IMR-90 (cell line): ENCODE results near the gene ITPR2. TPM values are rescaled to one million over a fixed set of nuclear protein-coding genes. Genes with fewer than 3 reads are reported as not detected.
A peak's percentile ranks its signal among the peaks of the same experiment; 100 is the strongest.

Experiments
- ATAC-seq: fragments of 200-7000 bp; cut with Tn5 transposase; 2 replicates; pipeline ENCODE4 v1.9.1; 2020; ENCODE audit warnings: low read depth, mild to moderate bottlenecking, moderate library complexity
- BruUV-seq: library from RNA; stranded (reverse); fragments of 400-500 nt; replicated peaks from 2 replicates; lab custom pipeline; 2021; lab: Mats Ljungman, UMichigan
- CTCF ChIA-PET: fragments of 300-600 bp; formaldehyde crosslinking; extraction: SDS; loops from one replicate; lab custom pipeline; 2021; ENCODE audit warnings: antibody characterized with exemption; lab: Yijun Ruan, JAX
- POLR2A ChIA-PET: fragments of 300-600 bp; sonication (Branson Sonifier 250); formaldehyde crosslinking; loops from one replicate; lab custom pipeline; 2022; ENCODE audit warnings: antibody characterized with exemption; ENCODE audit not compliant: unreplicated experiment; lab: Charles Lee
- DNase-seq: peaks from one replicate; pipeline ENCODE4 v3.0.0; 2013
- H2AFZ ChIP-seq: replicated peaks from 2 replicates; pipeline ENCODE3; 2013; ENCODE audit warnings: low read length, mild to moderate bottlenecking; ENCODE audit not compliant: poor library complexity
- H2AK5ac ChIP-seq: 2 replicates; pipeline ENCODE4 v1.6.1; 2013; ENCODE audit warnings: low read depth, low read length, inconsistent platforms
- H2AK9ac ChIP-seq: replicated peaks from 2 replicates; pipeline ENCODE3; 2013; ENCODE audit warnings: mild to moderate bottlenecking, low read depth, low read length, moderate library complexity; ENCODE audit not compliant: poor library complexity
- H2BK120ac ChIP-seq: 2 replicates; pipeline ENCODE4 v1.6.1; 2013; ENCODE audit warnings: low read depth, low read length, inconsistent platforms
- H2BK15ac ChIP-seq: 3 replicates; pipeline ENCODE4 v1.6.1; 2013; ENCODE audit warnings: low read depth, low read length, inconsistent platforms
- H2BK20ac ChIP-seq: 2 replicates; pipeline ENCODE4 v1.6.1; 2013; ENCODE audit warnings: low read depth, mild to moderate bottlenecking, inconsistent platforms, low read length, moderate library complexity
- H2BK5ac ChIP-seq: 2 replicates; pipeline ENCODE4 v1.6.1; 2013; ENCODE audit warnings: mild to moderate bottlenecking, low read depth, low read length, inconsistent platforms; ENCODE audit not compliant: poor library complexity, severe bottlenecking
- H3K14ac ChIP-seq: replicated peaks from 2 replicates; pipeline ENCODE4 v1.6.1; 2013; ENCODE audit warnings: low read depth, low read length, inconsistent platforms
- H3K18ac ChIP-seq: 2 replicates; pipeline ENCODE4 v1.6.1; 2013; ENCODE audit warnings: low read depth, low read length, control low read depth
- H3K23ac ChIP-seq: 2 replicates; pipeline ENCODE4 v1.6.1; 2013; ENCODE audit warnings: low read depth, low read length, inconsistent platforms
- H3K27ac ChIP-seq: 2 replicates; pipeline ENCODE4 v1.5.1; 2013; ENCODE audit warnings: mild to moderate bottlenecking, control low read depth, low read length; ENCODE audit not compliant: insufficient read depth
- H3K27me3 ChIP-seq: 2 replicates; pipeline ENCODE4 v1.6.1; 2013; ENCODE audit warnings: low read length; ENCODE audit not compliant: control insufficient read depth, insufficient read depth
- H3K36me3 ChIP-seq: 2 replicates; pipeline ENCODE4 v1.6.1; 2013; ENCODE audit warnings: low read length, mixed read lengths; ENCODE audit not compliant: control insufficient read depth, insufficient read depth
- H3K4ac ChIP-seq: 2 replicates; pipeline ENCODE4 v1.6.1; 2013; ENCODE audit warnings: low read depth, low read length, inconsistent platforms
- H3K4me1 ChIP-seq: 2 replicates; pipeline ENCODE4 v1.6.1; 2013; ENCODE audit warnings: low read length, mixed read lengths; ENCODE audit not compliant: control insufficient read depth, insufficient read depth
- H3K4me2 ChIP-seq: 2 replicates; pipeline ENCODE4 v1.6.1; 2013; ENCODE audit warnings: low read depth, mild to moderate bottlenecking, control low read depth, low read length, moderate library complexity
- H3K4me3 ChIP-seq: 2 replicates; pipeline ENCODE4 v1.5.1; 2013; ENCODE audit warnings: low read depth, mild to moderate bottlenecking, control low read depth, low read length, moderate library complexity; ENCODE audit not compliant: insufficient read depth
- H3K56ac ChIP-seq: 2 replicates; pipeline ENCODE4 v1.6.1; 2013; ENCODE audit warnings: low read length, inconsistent platforms; ENCODE audit not compliant: insufficient read depth; ENCODE audit errors: extremely low read depth
- H3K79me1 ChIP-seq, 2 experiments: 2 replicates each; pipeline ENCODE4 v1.6.1; 2013; ENCODE audit warnings: low read length in 2 of 2, inconsistent platforms in 1 of 2, low read depth in 1 of 2
- H3K9ac ChIP-seq: 2 replicates; pipeline ENCODE4 v1.6.1; 2013; ENCODE audit warnings: low read depth, low read length, control low read depth
- H3K9me1 ChIP-seq: 2 replicates; pipeline ENCODE4 v1.6.1; 2013; ENCODE audit warnings: low read length, inconsistent platforms; ENCODE audit not compliant: insufficient read depth
- H3K9me3 ChIP-seq: 2 replicates; pipeline ENCODE4 v1.6.1; 2013; ENCODE audit warnings: low read length; ENCODE audit not compliant: control insufficient read depth, insufficient read depth
- H4K20me1 ChIP-seq: 2 replicates; pipeline ENCODE4 v1.6.1; 2013; ENCODE audit warnings: low read length, inconsistent platforms; ENCODE audit not compliant: insufficient read depth
- H4K5ac ChIP-seq: 2 replicates; pipeline ENCODE4 v1.6.1; 2013; ENCODE audit warnings: mild to moderate bottlenecking, low read depth, low read length, control low read depth
- H4K8ac ChIP-seq, 2 experiments: 2 replicates each; pipeline ENCODE4 v1.6.1; 2013; ENCODE audit warnings: low read depth in 2 of 2, low read length in 2 of 2, control low read depth in 1 of 2, inconsistent platforms in 1 of 2
- H4K91ac ChIP-seq: 2 replicates; pipeline ENCODE4 v1.6.1; 2013; ENCODE audit warnings: low read depth, low read length, inconsistent platforms; ENCODE audit not compliant: insufficient read depth
- BHLHE40 ChIP-seq: fragments of 150-350 bp; IDR thresholded peaks from 2 replicates; pipeline ENCODE4 v1.6.1; 2016; ENCODE audit warnings: mild to moderate bottlenecking, low read depth, low read length
- CEBPB ChIP-seq: IDR thresholded peaks from 2 replicates; pipeline ENCODE4 v1.6.1; 2012; ENCODE audit warnings: low read depth, low read length, improper control_type of control experiment
- MAZ ChIP-seq: IDR thresholded peaks from 2 replicates; pipeline ENCODE4 v1.6.1; 2012; ENCODE audit warnings: low read depth, mild to moderate bottlenecking, low read length, improper control_type of control experiment, moderate library complexity, borderline replicate concordance
- MXI1 ChIP-seq: IDR thresholded peaks from 2 replicates; pipeline ENCODE4 v1.6.1; 2012; ENCODE audit warnings: low read depth, mild to moderate bottlenecking, low read length, moderate library complexity, borderline replicate concordance
- RFX5 ChIP-seq: IDR thresholded peaks from 2 replicates; pipeline ENCODE4 v1.8.0; 2012; ENCODE audit warnings: low read depth, mild to moderate bottlenecking, low read length, moderate library complexity
- WGBS, 2 experiments: methylation state at CpG; one replicate each; pipeline versions ENCODE4 v1.1.5 to v1.1.7; 2013; ENCODE audit warnings: missing lambda C conversion rate in 2 of 2; ENCODE audit not compliant: insufficient read length in 1 of 2; ENCODE audit errors: extremely low coverage in 2 of 2; 5-methylcytosine and 5-hydroxymethylcytosine counted together
- dilution Hi-C: fragments of 300-500 bp; cut with HindIII; formaldehyde crosslinking; loops from one replicate; pipeline ENCODE4 v1.14.3; 2018; ENCODE audit warnings: low sequenced_read_pairs; ENCODE audit not compliant: unreplicated experiment
- in situ Hi-C: fragments of 300-500 bp; cut with MboI; formaldehyde crosslinking; loops from 3 replicates; pipeline ENCODE4 v1.14.3; 2019; ENCODE audit warnings: low sequenced_read_pairs, inconsistent platforms, mixed read lengths
- intact Hi-C: fragments of 100-400 bp; cut with micrococcal nuclease; formaldehyde crosslinking; loops from 2 replicates; pipeline ENCODE4 v1.10.0; 2022
- polyA plus RNA-seq, 3 experiments: library from polyadenylated mRNA; depleted of rRNA; stranded (reverse); fragments of >200 nt; gene quantifications; 2 replicates each; pipeline ENCODE4 v1.2.3, GENCODE V29; 2012; ENCODE audit warnings: low replicate concordance in 1 of 3
- total RNA-seq: library from RNA; depleted of rRNA; stranded (reverse); fragments of >200 nt; gene quantifications from 2 replicates; pipeline ENCODE4 v1.2.3, GENCODE V29; 2012

The ITPR2 gene
- total and polyA plus RNA-seq, 2 of the 4 experiments (the other 2 are of a cell fraction), result 1.2 to 9.0 TPM

GRCh38 chr12:26595806-26596205 is 237.2 kb downstream of the ITPR2 start:
- no peaks in the 10 kb centered on the region for H3K79me1 ChIP-seq
- H3K36me3 ChIP-seq, result 0 out of 2 replicates have a peak, but pooled peaks cover 2% of the 10 kb centered on the region
- H3K27ac ChIP-seq, result no peak overlapping the region
- dilution Hi-C loops (no loop called here), intact Hi-C loops (no loop called here), in situ Hi-C loops (no loop called here)
- H4K20me1 ChIP-seq, result no peaks in the 10 kb centered on the region
- H2AFZ ChIP-seq, result no peak overlapping the region
- no peaks in the 10 kb centered on the region; the same call in 1 of the 2 replicates for H3K9me1 ChIP-seq
- H3K4ac ChIP-seq, result no peak overlapping the region
- no peak overlapping the region for H3K23ac ChIP-seq
- TF ChIP-seq CEBPB (no peak), MXI1 (no peak), MAZ (no peak), BHLHE40 (no peak), RFX5 (no peak)
- no CpG with 5 or more reads among the region's 1 CpG for WGBS, 2 experiments
- no peak overlapping the region for H4K5ac ChIP-seq
- no peak overlapping the region for H3K4me3 ChIP-seq
- no peak overlapping the region for H2BK15ac ChIP-seq
- ChIA-PET CTCF (interaction anchor here (0.5 kb wide), 1 partner anchor 18 kb away, joined by 3 read pairs; no protein-coding TSS in a partner anchor), POLR2A (no interaction called here)
- H2AK9ac ChIP-seq, result no peak overlapping the region
- H4K8ac ChIP-seq, result no peak overlapping the region
- DNase-seq, result peak; percentile 19
- no peak overlapping the region for H2BK120ac ChIP-seq
- no peak overlapping the region for H3K18ac ChIP-seq
- BruUV-seq, result no TSS peak
- H3K9ac ChIP-seq, result no peak overlapping the region
- H3K9me3 ChIP-seq, result no peaks in the 10 kb centered on the region
- H2BK20ac ChIP-seq, result no peak overlapping the region
- H3K4me1 ChIP-seq, result peaks cover 2% of the 10 kb centered on the region; the same call in 1 of the 2 replicates
- H3K27me3 ChIP-seq, result no peaks in the 10 kb centered on the region
- H3K4me2 ChIP-seq, result no peak overlapping the region
- no peak overlapping the region for H3K14ac ChIP-seq
- H2BK5ac ChIP-seq, result no peak overlapping the region
- H2AK5ac ChIP-seq, result no peak overlapping the region
- no peak overlapping the region for H4K91ac ChIP-seq
- no peak overlapping the region for H3K56ac ChIP-seq
- ATAC-seq, result no peak
